Ishikawa (cell line): ENCODE data around the gene USP30.

ENCODE experiments used
- CEBPB ChIP-seq: IDR thresholded peaks from 2 replicates; pipeline ENCODE4 v1.6.1; 2012
- CREB1 ChIP-seq: IDR thresholded peaks from 2 replicates; pipeline ENCODE4 v1.6.1; 2012; ENCODE audit warnings: low read depth
- EGR1 ChIP-seq: IDR thresholded peaks from 2 replicates; pipeline ENCODE4 v1.6.1; 2012
- EP300 ChIP-seq: IDR thresholded peaks from 2 replicates; pipeline ENCODE4 v1.6.1; 2012; ENCODE audit warnings: borderline replicate concordance
- FOXM1 ChIP-seq: IDR thresholded peaks from 2 replicates; pipeline ENCODE4 v1.6.1; 2012; ENCODE audit warnings: low read depth, borderline replicate concordance
- NFIC ChIP-seq: IDR thresholded peaks from 2 replicates; pipeline ENCODE4 v1.6.1; 2012
- RAD21 ChIP-seq: IDR thresholded peaks from 2 replicates; pipeline ENCODE4 v1.6.1; 2012; ENCODE audit warnings: low read depth
- TAF1 ChIP-seq: IDR thresholded peaks from 2 replicates; pipeline ENCODE4 v1.6.1; 2012; ENCODE audit warnings: low read depth, mild to moderate bottlenecking
- TCF12 ChIP-seq: IDR thresholded peaks from 2 replicates; pipeline ENCODE4 v1.6.1; 2012; ENCODE audit warnings: low read depth
- TEAD4 ChIP-seq: IDR thresholded peaks from 2 replicates; pipeline ENCODE4 v1.6.1; 2012
- YY1 ChIP-seq: IDR thresholded peaks from 2 replicates; pipeline ENCODE4 v1.6.1; 2012; ENCODE audit warnings: low read depth
- ZBTB7A ChIP-seq: IDR thresholded peaks from 2 replicates; pipeline ENCODE4 v1.6.1; 2012; ENCODE audit warnings: low read depth
- TF ChIP-seq, protein P1 (sequence below): IDR thresholded peaks from 2 replicates; pipeline ENCODE4 v1.6.1; 2012; ENCODE audit warnings: low read depth, mild to moderate bottlenecking
- TF ChIP-seq, protein P2 (sequence below): IDR thresholded peaks from 2 replicates; pipeline ENCODE4 v1.6.1; 2012
- TF ChIP-seq, protein P3 (sequence below): IDR thresholded peaks from 2 replicates; pipeline ENCODE4 v1.6.1; 2012

Gene USP30

DNA sequence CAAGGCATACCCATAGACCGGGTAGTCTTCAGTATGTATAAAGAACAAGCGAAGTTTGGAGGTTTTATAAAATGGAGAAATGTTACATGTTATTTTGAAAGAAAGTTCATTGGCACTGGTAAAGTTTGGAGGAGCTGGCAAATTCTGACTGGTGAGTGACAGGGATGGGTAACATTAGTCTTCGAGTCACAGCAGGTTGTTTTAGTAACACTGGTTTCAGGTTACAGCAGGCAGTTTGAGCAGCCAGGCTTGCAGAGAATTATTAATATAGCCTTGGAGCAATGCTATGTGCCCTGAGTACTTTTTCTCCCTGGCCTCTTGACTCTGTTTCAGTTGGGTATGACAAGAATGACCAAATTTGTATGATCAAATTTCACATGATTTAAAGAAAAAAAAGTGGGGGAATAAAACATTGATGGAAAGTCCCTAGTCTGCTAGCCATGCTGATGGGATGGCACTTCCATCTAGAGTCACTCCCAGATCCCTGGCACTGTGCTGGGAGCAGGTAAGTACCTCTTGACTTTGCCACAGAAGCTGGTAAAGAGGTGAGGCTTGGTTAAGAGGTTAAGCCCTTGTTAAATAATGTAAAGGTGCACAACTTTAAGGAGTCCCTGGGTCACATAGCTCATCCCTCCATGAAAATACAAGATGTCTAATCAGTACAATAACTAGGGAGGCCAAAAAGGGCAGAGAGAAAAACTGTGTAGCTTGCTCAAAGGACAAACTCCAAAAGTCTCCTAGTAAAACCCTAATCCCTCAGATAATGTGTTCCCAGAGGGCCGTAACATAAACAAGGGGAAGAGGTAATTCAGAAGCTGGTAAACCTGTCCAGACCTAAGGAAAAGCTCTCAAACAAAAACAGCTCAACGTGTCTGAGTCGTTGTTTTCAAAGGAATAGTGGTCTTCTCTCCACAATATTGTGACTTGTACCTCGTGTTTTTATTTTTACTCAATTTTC lies 18.9 kb upstream of the USP30 start:
- TF ChIP-seq RAD21 (no peak), CREB1 (no peak), FOXM1 (no peak), ZBTB7A (no peak), TCF12 (no peak), TEAD4 (no peak), NFIC (no peak), EGR1 (no peak), EP300 (no peak), CEBPB (no peak), TAF1 (no peak), YY1 (no peak)
- TF ChIP-seq, protein P1, sequence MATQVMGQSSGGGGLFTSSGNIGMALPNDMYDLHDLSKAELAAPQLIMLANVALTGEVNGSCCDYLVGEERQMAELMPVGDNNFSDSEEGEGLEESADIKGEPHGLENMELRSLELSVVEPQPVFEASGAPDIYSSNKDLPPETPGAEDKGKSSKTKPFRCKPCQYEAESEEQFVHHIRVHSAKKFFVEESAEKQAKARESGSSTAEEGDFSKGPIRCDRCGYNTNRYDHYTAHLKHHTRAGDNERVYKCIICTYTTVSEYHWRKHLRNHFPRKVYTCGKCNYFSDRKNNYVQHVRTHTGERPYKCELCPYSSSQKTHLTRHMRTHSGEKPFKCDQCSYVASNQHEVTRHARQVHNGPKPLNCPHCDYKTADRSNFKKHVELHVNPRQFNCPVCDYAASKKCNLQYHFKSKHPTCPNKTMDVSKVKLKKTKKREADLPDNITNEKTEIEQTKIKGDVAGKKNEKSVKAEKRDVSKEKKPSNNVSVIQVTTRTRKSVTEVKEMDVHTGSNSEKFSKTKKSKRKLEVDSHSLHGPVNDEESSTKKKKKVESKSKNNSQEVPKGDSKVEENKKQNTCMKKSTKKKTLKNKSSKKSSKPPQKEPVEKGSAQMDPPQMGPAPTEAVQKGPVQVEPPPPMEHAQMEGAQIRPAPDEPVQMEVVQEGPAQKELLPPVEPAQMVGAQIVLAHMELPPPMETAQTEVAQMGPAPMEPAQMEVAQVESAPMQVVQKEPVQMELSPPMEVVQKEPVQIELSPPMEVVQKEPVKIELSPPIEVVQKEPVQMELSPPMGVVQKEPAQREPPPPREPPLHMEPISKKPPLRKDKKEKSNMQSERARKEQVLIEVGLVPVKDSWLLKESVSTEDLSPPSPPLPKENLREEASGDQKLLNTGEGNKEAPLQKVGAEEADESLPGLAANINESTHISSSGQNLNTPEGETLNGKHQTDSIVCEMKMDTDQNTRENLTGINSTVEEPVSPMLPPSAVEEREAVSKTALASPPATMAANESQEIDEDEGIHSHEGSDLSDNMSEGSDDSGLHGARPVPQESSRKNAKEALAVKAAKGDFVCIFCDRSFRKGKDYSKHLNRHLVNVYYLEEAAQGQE: no peak
- TF ChIP-seq, protein P2, sequence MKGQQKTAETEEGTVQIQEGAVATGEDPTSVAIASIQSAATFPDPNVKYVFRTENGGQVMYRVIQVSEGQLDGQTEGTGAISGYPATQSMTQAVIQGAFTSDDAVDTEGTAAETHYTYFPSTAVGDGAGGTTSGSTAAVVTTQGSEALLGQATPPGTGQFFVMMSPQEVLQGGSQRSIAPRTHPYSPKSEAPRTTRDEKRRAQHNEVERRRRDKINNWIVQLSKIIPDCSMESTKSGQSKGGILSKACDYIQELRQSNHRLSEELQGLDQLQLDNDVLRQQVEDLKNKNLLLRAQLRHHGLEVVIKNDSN: no peak
- TF ChIP-seq, protein P3, sequence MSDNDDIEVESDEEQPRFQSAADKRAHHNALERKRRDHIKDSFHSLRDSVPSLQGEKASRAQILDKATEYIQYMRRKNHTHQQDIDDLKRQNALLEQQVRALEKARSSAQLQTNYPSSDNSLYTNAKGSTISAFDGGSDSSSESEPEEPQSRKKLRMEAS: no peak

DNA sequence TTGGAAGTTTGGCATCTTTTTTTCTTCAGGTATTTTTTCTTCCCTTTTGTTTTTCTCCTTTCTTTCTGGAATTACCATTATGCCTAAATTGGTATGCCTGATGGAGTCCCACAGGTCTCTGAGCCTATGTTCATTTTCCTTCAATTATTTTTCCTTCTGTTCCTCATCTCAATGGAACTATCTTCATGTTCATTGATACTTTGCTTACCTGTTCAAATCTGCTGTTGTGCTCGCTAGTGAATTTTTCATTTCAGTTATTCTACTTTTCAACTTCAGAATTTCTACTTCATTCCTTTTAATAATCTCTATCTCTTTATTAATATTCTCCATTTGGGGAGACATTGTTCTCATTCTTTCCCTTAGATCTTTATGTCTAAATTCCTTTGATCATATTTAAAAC lies 15.4 kb upstream of the USP30 start:
- no peak for TF ChIP-seq NFIC
- TF ChIP-seq, protein P3: no peak
- no peak for TF ChIP-seq RAD21
- no peak for TF ChIP-seq YY1
- TF ChIP-seq EP300: no peak
- TF ChIP-seq ZBTB7A: no peak
- TF ChIP-seq FOXM1: no peak
- TF ChIP-seq, protein P2: no peak
- no peak for TF ChIP-seq TAF1
- TF ChIP-seq, protein P1: no peak

DNA sequence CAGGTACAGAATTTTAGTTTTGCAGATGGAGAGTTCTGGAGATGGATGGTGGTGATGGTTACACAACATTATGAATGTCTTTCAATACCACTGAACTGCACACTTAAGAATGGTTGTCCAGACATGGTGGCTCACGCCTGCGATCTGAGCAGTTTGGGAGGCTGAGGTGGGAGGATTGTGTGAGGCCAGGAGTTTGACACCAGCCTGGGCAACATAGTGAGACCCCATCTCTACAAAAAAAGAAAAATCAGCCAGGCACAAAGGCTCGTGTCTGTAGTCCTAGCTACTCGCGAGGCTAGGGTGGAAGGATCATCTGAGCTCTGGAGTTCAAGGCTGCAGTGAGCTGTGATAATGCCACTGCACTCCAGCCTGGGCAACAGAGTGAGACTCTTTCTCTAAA lies 8.1 kb upstream of the USP30 start:
- TF ChIP-seq FOXM1: no peak
- no peak for TF ChIP-seq CREB1
- no peak for TF ChIP-seq RAD21
- no peak for TF ChIP-seq YY1
- no peak for TF ChIP-seq NFIC
- no peak for TF ChIP-seq CEBPB
- no peak for TF ChIP-seq ZBTB7A
- TF ChIP-seq, protein P3: no peak
- TF ChIP-seq TAF1: no peak
- TF ChIP-seq, protein P1: no peak
- TF ChIP-seq EGR1: no peak
- no peak for TF ChIP-seq EP300
- no peak for TF ChIP-seq TCF12
- no peak for TF ChIP-seq TEAD4
- TF ChIP-seq, protein P2: no peak
